RPMI7951 (cell line): ENCODE data around the gene PRKCI. TPM values are rescaled to one million over a fixed set of nuclear protein-coding genes. Genes with fewer than 3 reads are reported as not detected.
"Not testable (repeated sequence)": the region's sequence is repeated elsewhere in the genome, so short reads cannot be mapped to it uniquely, and the experiment has no call there.

Experiments
- DNase-seq: peaks from one replicate; pipeline ENCODE4 v3.0.0-alpha.2; 2012; ENCODE audit warnings: low read depth
- total RNA-seq: library from RNA; depleted of rRNA; stranded (reverse); fragments of >200 nt; shearing (Covaris generic); gene quantifications from 2 replicates; pipeline ENCODE4 v1.2.3, GENCODE V29; 2014; rRNA removed

PRKCI gene
- 26.9 and 36.2 TPM in 2 replicates for total RNA-seq

- DNase-seq = peak; percentile 98
Measured at GRCh38 chr3:170221924-170222646, at the start of gene PRKCI. Gene PRKCI, plus strand, starts transcription at chr3:170222424. Its CDS starts 246 bp downstream, at chr3:170222670.

- DNase-seq = no peak
Measured at GRCh38 chr3:170178651-170179050, 43.6 kb upstream of the PRKCI start.

GRCh38 chr3:170179432-170179831 is 42.8 kb upstream of the PRKCI start:
- DNase-seq = no peak

GRCh38 chr3:170180079-170180907 is 41.9 kb upstream of the PRKCI start:
- peak; percentile 28 for DNase-seq

- peak; percentile 90 for DNase-seq
Measured at GRCh38 chr3:170180908-170181885, 41.0 kb upstream of the PRKCI start, which contains the start of gene PHC3. Gene PHC3, minus strand, starts transcription at chr3:170181733. Its CDS starts 18 bp downstream, at chr3:170181715.

GRCh38 chr3:170189398-170190256 is 32.6 kb upstream of the PRKCI start:
- DNase-seq = no peak

GRCh38 chr3:170195759-170196158 is 26.5 kb upstream of the PRKCI start:
- not testable (repeated sequence) for DNase-seq

GRCh38 chr3:170196833-170197232 is 25.4 kb upstream of the PRKCI start:
- DNase-seq = peak; percentile 27

GRCh38 chr3:170200987-170201386 is 21.2 kb upstream of the PRKCI start:
- DNase-seq = no peak

GRCh38 chr3:170201527-170201926 is 20.7 kb upstream of the PRKCI start:
- no peak for DNase-seq

- DNase-seq = no peak
Measured at GRCh38 chr3:170203457-170203856, 18.8 kb upstream of the PRKCI start.

- no peak for DNase-seq
Measured at GRCh38 chr3:170204023-170204472, 18.2 kb upstream of the PRKCI start.

GRCh38 chr3:170204509-170204908 is 17.7 kb upstream of the PRKCI start:
- DNase-seq = no peak

- peak; percentile 5 for DNase-seq
Measured at GRCh38 chr3:170205302-170205701, 16.9 kb upstream of the PRKCI start.

GRCh38 chr3:170206164-170206762 is 16.0 kb upstream of the PRKCI start:
- not testable (repeated sequence) for DNase-seq

GRCh38 chr3:170207717-170208116 is 14.5 kb upstream of the PRKCI start:
- no peak for DNase-seq

GRCh38 chr3:170211668-170212067 is 10.6 kb upstream of the PRKCI start:
- no peak for DNase-seq

GRCh38 chr3:170219850-170220249 is 2.4 kb upstream of the PRKCI start:
- DNase-seq = no peak

GRCh38 chr3:170220871-170221270 is 1.4 kb upstream of the PRKCI start:
- peak; percentile 53 for DNase-seq
